Measurements from ENCODE around the gene GBP1.

Gene GBP1

GRCh38 chr1:89008511-89008910, 56.5 kb downstream of the GBP1 start:
- no peak for DNase-seq (ENCODE audit: low read depth in 2 of 2)

DNA sequence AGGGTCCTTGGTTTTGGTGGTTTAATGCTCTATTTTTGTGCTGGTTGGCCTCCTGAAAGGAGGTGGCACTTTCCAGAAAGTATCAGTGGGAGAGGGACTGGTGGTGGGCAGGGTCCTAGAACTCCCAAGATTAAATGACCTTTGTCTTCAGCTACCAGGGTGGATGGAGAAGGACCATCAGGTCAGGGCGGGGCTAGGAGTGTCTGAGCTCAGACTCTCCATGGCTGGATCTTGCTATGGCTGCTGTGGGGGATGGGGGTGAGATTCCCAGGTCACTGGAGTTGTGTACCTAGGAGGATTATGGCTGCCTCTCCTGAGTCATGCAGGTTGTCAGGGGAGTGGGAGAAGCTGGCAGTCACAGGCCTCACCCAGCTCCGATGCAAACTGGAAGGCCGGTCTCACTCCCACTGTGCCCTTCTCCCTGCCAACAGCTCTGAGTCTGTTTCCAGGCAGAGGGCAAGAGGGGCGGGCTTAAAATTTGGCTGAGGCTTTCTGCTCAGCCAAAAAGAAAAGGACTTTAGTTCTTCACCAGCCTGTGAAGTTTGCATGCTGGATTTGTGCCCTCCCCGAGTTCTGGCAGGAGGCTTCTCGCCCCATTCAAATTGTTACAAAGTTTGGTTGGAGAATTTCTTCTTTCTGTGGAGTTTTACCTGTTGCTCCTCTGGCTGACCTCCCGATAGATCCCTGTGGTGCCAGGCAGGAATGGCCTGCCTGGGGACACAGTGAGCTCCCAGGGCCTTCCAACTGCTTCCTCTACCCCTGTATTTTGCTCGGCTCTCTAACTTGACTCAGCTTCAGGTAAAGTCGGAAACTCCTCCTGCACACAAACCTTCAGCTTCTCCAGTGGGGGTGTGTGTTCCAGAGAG, 59.5 kb downstream of the GBP1 start:
- DNase-seq (ENCODE audit: low read depth in 2 of 2), result no peak

Measured in activated CD4-positive, alpha-beta T cell treated with anti-CD3 and anti-CD28 coated beads for 24 hours (primary cell).